A673 (cell line): Measurements from ENCODE around the gene ALG14. TPM values are rescaled to one million over a fixed set of nuclear protein-coding genes. Genes with fewer than 3 reads are reported as not detected.

ENCODE experiments used
- BruUV-seq: library from RNA; stranded (reverse); fragments of 400-500 nt; replicated peaks from 2 replicates; lab custom pipeline; 2021; lab: Mats Ljungman, UMichigan
- CTCF ChIA-PET: fragments of 300-600 bp; sonication (Branson Sonifier 250); formaldehyde crosslinking; loops from one replicate; lab custom pipeline; 2022; ENCODE audit warnings: antibody characterized with exemption; lab: Charles Lee
- POLR2A ChIA-PET: fragments of 300-600 bp; sonication (Branson Sonifier 250); formaldehyde crosslinking; loops from one replicate; lab custom pipeline; 2022; ENCODE audit warnings: antibody characterized with exemption; ENCODE audit not compliant: low non-redundant PET; lab: Charles Lee
- DNase-seq: peaks from one replicate; pipeline ENCODE4 v3.0.0-alpha.2; 2015; ENCODE audit warnings: low spot score
- H3K27ac ChIP-seq: fragments of 200-600 bp; sonication (generic); 2 replicates; pipeline ENCODE4 v1.5.1; 2016; ENCODE audit warnings: mixed run types, low read depth, mild to moderate bottlenecking, mixed read lengths, antibody characterized with exemption, low read length; ENCODE audit not compliant: poor library complexity, severe bottlenecking
- H3K27me3 ChIP-seq: fragments of 200-600 bp; sonication (generic); replicated peaks from 2 replicates; pipeline ENCODE4 v1.6.1; 2017; ENCODE audit warnings: mixed run types, low read depth, mild to moderate bottlenecking, mixed read lengths, antibody characterized with exemption, low read length; ENCODE audit not compliant: insufficient read depth, poor library complexity
- H3K36me3 ChIP-seq: fragments of 200-600 bp; sonication (generic); 2 replicates; pipeline ENCODE4 v1.6.1; 2016; ENCODE audit warnings: mixed run types, mild to moderate bottlenecking, mixed read lengths, antibody characterized with exemption, low read length; ENCODE audit not compliant: insufficient read depth, poor library complexity, severe bottlenecking
- H3K4me1 ChIP-seq: fragments of 200-600 bp; sonication (generic); 2 replicates; pipeline ENCODE4 v1.6.1; 2017; ENCODE audit warnings: mixed run types, mild to moderate bottlenecking, mixed read lengths, antibody characterized with exemption, low read length; ENCODE audit not compliant: insufficient read depth, poor library complexity, severe bottlenecking
- H3K4me3 ChIP-seq: fragments of 200-600 bp; sonication (generic); 2 replicates; pipeline ENCODE4 v1.5.1; 2016; ENCODE audit warnings: low read depth, mixed run types, mild to moderate bottlenecking, mixed read lengths, low read length; ENCODE audit not compliant: poor library complexity, severe bottlenecking
- H3K9me3 ChIP-seq: fragments of 200-600 bp; sonication (generic); 2 replicates; pipeline ENCODE4 v1.6.1; 2016; ENCODE audit warnings: mixed run types, low read depth, mild to moderate bottlenecking, mixed read lengths, antibody characterized with exemption, low read length; ENCODE audit not compliant: poor library complexity, severe bottlenecking
- CTCF ChIP-seq: fragments of 300-800, 200-600 bp; sonication (generic); conservative IDR thresholded peaks from 2 replicates; pipeline ENCODE4 v1.5.1; 2017; ENCODE audit warnings: low read depth, mild to moderate bottlenecking, antibody characterized with exemption, low read length, moderate library complexity, mixed read lengths
- EZH2 ChIP-seq: fragments of 200-600 bp; sonication (generic); IDR thresholded peaks from 2 replicates; pipeline ENCODE4 v1.6.1; 2017; ENCODE audit warnings: borderline replicate concordance, low read depth, mild to moderate bottlenecking, mixed read lengths, antibody characterized with exemption, low read length; ENCODE audit not compliant: poor library complexity, severe bottlenecking
- intact Hi-C: fragments of 100-400 bp; cut with micrococcal nuclease; formaldehyde crosslinking; loops from one replicate; pipeline ENCODE4 v1.10.0; 2022; ENCODE audit not compliant: unreplicated experiment
- total RNA-seq: library from RNA; stranded (reverse); gene quantifications from 2 replicates; pipeline ENCODE4 v1.2.3, GENCODE V29; 2021

ALG14 gene
- total RNA-seq, 1 experiment from 2014 or later, result 11.3 TPM

GRCh38 chr1:95097426-95097825 lies 24.7 kb upstream of the ALG14 start:
- no peaks in the 10 kb centered on the region for H3K36me3 ChIP-seq
- DNase-seq, result no peak
- H3K4me1 ChIP-seq, result no peaks in the 10 kb centered on the region
- POLR2A ChIA-PET, result no interaction called here
- TF ChIP-seq CTCF (no peak), EZH2 (no peak)
- peaks cover 3% of the 10 kb centered on the region for H3K27me3 ChIP-seq
- no peak overlapping the region for H3K4me3 ChIP-seq
- BruUV-seq, result no TSS peak
- no peaks in the 10 kb centered on the region for H3K9me3 ChIP-seq
- intact Hi-C loops, result no loop called here
- no peak overlapping the region for H3K27ac ChIP-seq
- CTCF ChIA-PET, result no interaction called here

GRCh38 chr1:95096218-95096841 lies 23.6 kb upstream of the ALG14 start:
- ChIA-PET POLR2A (no interaction called here), CTCF (no interaction called here)
- intact Hi-C loops, result no loop called here
- no peak for DNase-seq
- TF ChIP-seq EZH2 (no peak), CTCF (no peak)
- H3K9me3 ChIP-seq, result no peaks in the 10 kb centered on the region
- H3K4me3 ChIP-seq, result no peak overlapping the region
- H3K36me3 ChIP-seq, result no peaks in the 10 kb centered on the region
- no peak overlapping the region for H3K27ac ChIP-seq
- H3K27me3 ChIP-seq, result no peaks in the 10 kb centered on the region
- H3K4me1 ChIP-seq, result no peaks in the 10 kb centered on the region
- BruUV-seq, result no TSS peak

GRCh38 chr1:95095833-95096217 lies 23.1 kb upstream of the ALG14 start:
- no peaks in the 10 kb centered on the region for H3K4me1 ChIP-seq
- no peak overlapping the region for H3K27ac ChIP-seq
- BruUV-seq, result no TSS peak
- H3K27me3 ChIP-seq, result no peaks in the 10 kb centered on the region
- ChIA-PET POLR2A (no interaction called here), CTCF (no interaction called here)
- no peak for TF ChIP-seq CTCF
- no peak for TF ChIP-seq EZH2
- intact Hi-C loops, result no loop called here
- H3K9me3 ChIP-seq, result no peaks in the 10 kb centered on the region
- H3K36me3 ChIP-seq, result no peaks in the 10 kb centered on the region
- no peak overlapping the region for H3K4me3 ChIP-seq
- no peak for DNase-seq
